Memory B cell (primary cell): ENCODE results near the gene GRIK4.
"Not testable (repeated sequence)": the region's sequence is repeated elsewhere in the genome, so short reads cannot be mapped to it uniquely, and the experiment has no call there.

Experiments
- ATAC-seq: fragments of 150-1000 bp; cut with Tn5 transposase; 2 replicates; pipeline ENCODE4 v1.10.0; 2021; ENCODE audit warnings: low read depth, mild to moderate bottlenecking, moderate library complexity
- DNase-seq, 2 donors: peaks; one replicate each; pipeline ENCODE4 v3.0.0; 2022; ENCODE audit warnings: low spot score in 2 of 2
- H3K27ac Mint-ChIP-seq: one replicate; pipeline ENCODE4 v1.8.0; 2022; ENCODE audit warnings: mild to moderate bottlenecking, moderate library complexity, mixed read lengths
- H3K27me3 Mint-ChIP-seq: one replicate; pipeline ENCODE4 v1.8.0; 2022; ENCODE audit warnings: mixed read lengths
- H3K36me3 Mint-ChIP-seq: one replicate; pipeline ENCODE4 v1.8.0; 2022; ENCODE audit warnings: mild to moderate bottlenecking, mixed read lengths
- H3K4me1 Mint-ChIP-seq: one replicate; pipeline ENCODE4 v1.8.0; 2022; ENCODE audit warnings: mixed read lengths
- H3K4me3 Mint-ChIP-seq: one replicate; pipeline ENCODE4 v1.8.0; 2022; ENCODE audit warnings: mild to moderate bottlenecking, moderate library complexity, mixed read lengths
- H3K9me3 Mint-ChIP-seq: one replicate; pipeline ENCODE4 v1.8.0; 2022; ENCODE audit warnings: mixed read lengths

The GRIK4 gene

GRCh38 chr11:120780239-120780638, 268.7 kb downstream of the GRIK4 start:
- no peaks in the 10 kb centered on the region for H3K36me3 Mint-ChIP-seq
- ATAC-seq, result no peak
- no peak for DNase-seq
- no peak overlapping the region for H3K4me3 Mint-ChIP-seq
- H3K9me3 Mint-ChIP-seq, result no peaks in the 10 kb centered on the region
- no peak overlapping the region for H3K27ac Mint-ChIP-seq
- no peaks in the 10 kb centered on the region for H3K4me1 Mint-ChIP-seq
- H3K27me3 Mint-ChIP-seq, result peaks cover 16% of the 10 kb centered on the region

GRCh38 chr11:120781486-120782120, 270.1 kb downstream of the GRIK4 start:
- H3K4me3 Mint-ChIP-seq, result no peak overlapping the region

GRCh38 chr11:120784566-120785251, 273.2 kb downstream of the GRIK4 start:
- H3K4me3 Mint-ChIP-seq, result no peak overlapping the region
- DNase-seq (no peak), ATAC-seq (no peak)
- peaks cover 19% of the 10 kb centered on the region for H3K27me3 Mint-ChIP-seq
- H3K4me1 Mint-ChIP-seq, result peaks cover 3% of the 10 kb centered on the region
- no peaks in the 10 kb centered on the region for H3K36me3 Mint-ChIP-seq
- no peak overlapping the region for H3K27ac Mint-ChIP-seq
- H3K9me3 Mint-ChIP-seq, result no peaks in the 10 kb centered on the region

More at GRCh38 chr11:120781486-120782120, 270.1 kb downstream of the GRIK4 start:
- ATAC-seq (no peak), DNase-seq (no peak)
- Mint-ChIP-seq H3K27ac (no peak overlapping the region), H3K9me3 (no peaks in the 10 kb centered on the region), H3K4me1 (peaks cover 3% of the 10 kb centered on the region), H3K27me3 (peaks cover 24% of the 10 kb centered on the region), H3K36me3 (no peaks in the 10 kb centered on the region)

- Mint-ChIP-seq H3K4me1 (peaks cover 3% of the 10 kb centered on the region), H3K9me3 (no peaks in the 10 kb centered on the region), H3K4me3 (no peak overlapping the region), H3K27ac (no peak overlapping the region), H3K36me3 (no peaks in the 10 kb centered on the region), H3K27me3 (peaks cover 19% of the 10 kb centered on the region)
- DNase-seq (no peak), ATAC-seq (no peak)
Observed at GRCh38 chr11:120785576-120785975, 274.0 kb downstream of the GRIK4 start.

- DNase-seq, result no peak
- no peaks in the 10 kb centered on the region for H3K36me3 Mint-ChIP-seq
- no peak overlapping the region for H3K27ac Mint-ChIP-seq
- ATAC-seq, result no peak
- peaks cover 19% of the 10 kb centered on the region for H3K27me3 Mint-ChIP-seq
- peaks cover 3% of the 10 kb centered on the region for H3K4me1 Mint-ChIP-seq
- H3K4me3 Mint-ChIP-seq, result no peak overlapping the region
- no peaks in the 10 kb centered on the region for H3K9me3 Mint-ChIP-seq
Observed at GRCh38 chr11:120786206-120786735, 274.7 kb downstream of the GRIK4 start.

- not testable (repeated sequence) for H3K36me3 Mint-ChIP-seq, H3K4me1 Mint-ChIP-seq, H3K4me3 Mint-ChIP-seq, H3K9me3 Mint-ChIP-seq, DNase-seq, H3K27ac Mint-ChIP-seq, ATAC-seq
- peaks cover 16% of the 10 kb centered on the region for H3K27me3 Mint-ChIP-seq
Observed at GRCh38 chr11:120787224-120787623, 275.7 kb downstream of the GRIK4 start.

GRCh38 chr11:120789391-120789790, 277.8 kb downstream of the GRIK4 start:
- Mint-ChIP-seq H3K36me3 (no peaks in the 10 kb centered on the region), H3K9me3 (no peaks in the 10 kb centered on the region), H3K4me1 (peaks cover 3% of the 10 kb centered on the region), H3K27ac (no peak overlapping the region), H3K27me3 (peaks cover 9% of the 10 kb centered on the region), H3K4me3 (no peak overlapping the region)
- no peak for ATAC-seq
- DNase-seq, result no peak

GRCh38 chr11:120792306-120792705, 280.8 kb downstream of the GRIK4 start:
- Mint-ChIP-seq H3K27ac (no peak overlapping the region), H3K36me3 (no peaks in the 10 kb centered on the region), H3K4me3 (no peak overlapping the region), H3K9me3 (no peaks in the 10 kb centered on the region), H3K4me1 (no peaks in the 10 kb centered on the region), H3K27me3 (peaks cover 5% of the 10 kb centered on the region)
- no peak for ATAC-seq
- DNase-seq, result no peak

GRCh38 chr11:120793150-120793549, 281.6 kb downstream of the GRIK4 start:
- H3K4me1 Mint-ChIP-seq, result no peaks in the 10 kb centered on the region
- H3K27me3 Mint-ChIP-seq, result peaks cover 5% of the 10 kb centered on the region
- ATAC-seq (no peak), DNase-seq (no peak)
- H3K9me3 Mint-ChIP-seq, result no peaks in the 10 kb centered on the region
- no peak overlapping the region for H3K27ac Mint-ChIP-seq
- H3K36me3 Mint-ChIP-seq, result no peaks in the 10 kb centered on the region
- no peak overlapping the region for H3K4me3 Mint-ChIP-seq

- no peak for DNase-seq
- no peaks in the 10 kb centered on the region for H3K36me3 Mint-ChIP-seq
- H3K4me1 Mint-ChIP-seq, result no peaks in the 10 kb centered on the region
- H3K27ac Mint-ChIP-seq, result no peak overlapping the region
- peaks cover 5% of the 10 kb centered on the region for H3K27me3 Mint-ChIP-seq
- H3K4me3 Mint-ChIP-seq, result no peak overlapping the region
- no peak for ATAC-seq
- no peaks in the 10 kb centered on the region for H3K9me3 Mint-ChIP-seq
Observed at GRCh38 chr11:120793806-120794479, 282.4 kb downstream of the GRIK4 start.

- Mint-ChIP-seq H3K4me1 (no peaks in the 10 kb centered on the region), H3K9me3 (no peaks in the 10 kb centered on the region), H3K27ac (no peak overlapping the region), H3K36me3 (no peaks in the 10 kb centered on the region), H3K4me3 (no peak overlapping the region), H3K27me3 (peaks cover 5% of the 10 kb centered on the region)
- DNase-seq (no peak), ATAC-seq (no peak)
Observed at GRCh38 chr11:120794748-120795147, 283.2 kb downstream of the GRIK4 start.

- no peak for DNase-seq
- no peaks in the 10 kb centered on the region for H3K4me1 Mint-ChIP-seq
- peaks cover 5% of the 10 kb centered on the region for H3K27me3 Mint-ChIP-seq
- no peak overlapping the region for H3K27ac Mint-ChIP-seq
- H3K36me3 Mint-ChIP-seq, result no peaks in the 10 kb centered on the region
- no peak for ATAC-seq
- no peaks in the 10 kb centered on the region for H3K9me3 Mint-ChIP-seq
- no peak overlapping the region for H3K4me3 Mint-ChIP-seq
Observed at GRCh38 chr11:120795185-120795584, 283.6 kb downstream of the GRIK4 start.

- Mint-ChIP-seq H3K4me3 (no peak overlapping the region), H3K36me3 (no peaks in the 10 kb centered on the region), H3K27ac (no peak overlapping the region), H3K9me3 (no peaks in the 10 kb centered on the region), H3K4me1 (no peaks in the 10 kb centered on the region), H3K27me3 (peaks cover 5% of the 10 kb centered on the region)
- no peak for DNase-seq
- ATAC-seq, result no peak
Observed at GRCh38 chr11:120797143-120797542, 285.6 kb downstream of the GRIK4 start.

- Mint-ChIP-seq H3K9me3 (no peaks in the 10 kb centered on the region), H3K27ac (no peak overlapping the region), H3K36me3 (no peaks in the 10 kb centered on the region)
Observed at GRCh38 chr11:120798854-120799253, 287.3 kb downstream of the GRIK4 start.

More at GRCh38 chr11:120798854-120799253, 287.3 kb downstream of the GRIK4 start:
- ATAC-seq (no peak), DNase-seq (no peak)
- Mint-ChIP-seq H3K4me1 (peaks cover 2% of the 10 kb centered on the region), H3K27me3 (peaks cover 9% of the 10 kb centered on the region), H3K4me3 (no peak overlapping the region)
